A172 (cell line): Measurements from ENCODE around the gene RAPGEF4. TPM values are rescaled to one million over a fixed set of nuclear protein-coding genes. Genes with fewer than 3 reads are reported as not detected.
A peak's percentile ranks its signal among the peaks of the same experiment; 100 is the strongest.

ENCODE experiments used
- DNase-seq: peaks from one replicate; pipeline ENCODE4 v3.0.0-alpha.2; 2015; ENCODE audit warnings: low spot score
- total RNA-seq: library from RNA; depleted of rRNA; stranded (reverse); fragments of >200 nt; shearing (Covaris generic); gene quantifications from 2 replicates; pipeline ENCODE4 v1.2.3, GENCODE V29; 2014

The RAPGEF4 gene
- total RNA-seq, 1 experiment from 2014 or later, result not detected

DNA sequence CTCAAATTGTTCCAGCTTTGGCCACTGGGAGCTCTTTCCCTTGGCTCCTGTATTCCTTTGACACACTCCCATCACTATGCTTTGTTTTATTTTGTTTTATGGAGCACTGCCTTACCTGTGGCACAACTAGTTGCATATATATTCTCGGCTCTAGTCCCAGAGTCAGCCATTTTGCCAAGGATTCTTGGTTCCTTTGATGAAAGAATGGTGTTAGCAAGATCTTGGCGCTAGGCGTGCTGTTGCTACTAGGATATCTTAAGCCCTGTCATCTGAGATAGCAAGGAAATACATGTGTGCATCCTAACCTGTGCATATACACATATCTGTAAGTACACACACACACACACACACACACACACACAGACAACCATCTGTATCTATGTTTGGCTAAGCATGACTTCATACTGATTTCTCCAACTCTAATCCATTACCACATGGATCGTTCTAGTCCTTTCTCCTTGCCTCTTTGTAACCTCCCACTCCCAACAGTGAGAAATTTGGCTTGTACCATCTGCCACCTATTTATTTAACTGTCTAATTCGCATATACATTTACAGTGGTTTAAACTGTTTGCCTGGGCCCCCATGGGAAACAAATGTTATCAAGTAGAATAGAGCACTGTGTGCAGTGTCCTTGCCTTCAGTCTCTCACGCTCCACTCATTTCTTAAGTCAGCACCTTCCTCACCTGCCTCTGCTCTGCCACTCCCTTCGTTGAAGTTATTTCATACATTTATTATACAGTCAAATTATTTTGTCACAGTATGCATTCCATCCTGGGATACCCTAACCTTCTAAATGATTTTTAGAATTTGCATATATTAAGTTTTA is 202.5 kb downstream of the RAPGEF4 start:
- no peak for DNase-seq

DNA sequence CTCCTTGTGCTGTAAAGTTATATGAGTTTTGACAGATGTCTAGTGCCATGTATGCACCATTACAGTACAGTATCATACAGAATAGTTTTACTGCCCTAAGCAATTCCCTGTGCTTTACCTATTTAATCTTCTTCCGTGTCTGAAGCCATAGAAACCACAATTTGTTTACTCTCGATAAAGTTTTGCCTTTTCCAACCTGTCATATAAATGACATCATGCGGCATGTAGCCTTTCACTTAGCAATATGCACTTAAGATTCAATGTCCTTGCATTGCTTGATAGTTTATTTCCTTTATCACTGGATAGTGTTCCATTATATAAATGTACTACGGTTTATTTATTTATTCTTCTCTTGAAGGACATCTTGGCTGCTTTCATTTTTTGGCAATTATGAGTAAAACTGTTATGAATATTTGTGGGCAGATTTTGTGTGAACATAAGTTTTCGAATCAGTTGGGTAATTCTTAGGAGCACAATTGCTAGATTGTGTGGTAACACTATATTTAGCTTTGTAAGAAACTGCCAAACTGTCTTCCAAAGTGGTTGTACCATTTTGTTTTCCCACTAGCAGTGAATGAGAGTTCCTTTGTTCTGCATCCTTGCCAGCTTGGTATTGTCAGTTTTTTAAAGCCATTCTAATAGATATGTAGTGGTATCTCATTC is 203.2 kb downstream of the RAPGEF4 start:
- no peak for DNase-seq

DNA sequence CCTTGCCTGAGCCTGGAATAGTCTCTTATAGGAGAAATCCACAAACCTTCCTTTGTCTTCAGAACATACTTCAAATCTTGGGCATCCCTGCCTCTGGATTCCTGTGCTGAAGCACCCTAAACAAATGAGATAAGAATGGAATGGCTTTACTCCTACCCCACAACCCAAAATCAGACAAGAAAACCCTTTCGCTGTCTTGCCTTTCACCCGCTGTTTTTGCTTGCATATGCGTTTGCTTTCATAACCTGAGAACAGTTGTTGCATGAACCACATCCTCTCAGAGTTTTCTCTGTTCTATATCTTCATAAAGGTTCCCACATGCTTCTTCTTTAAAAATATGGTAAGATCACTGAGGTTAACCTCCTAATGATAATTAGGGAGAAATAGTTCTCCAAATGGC is 207.9 kb downstream of the RAPGEF4 start:
- DNase-seq, result no peak

DNA sequence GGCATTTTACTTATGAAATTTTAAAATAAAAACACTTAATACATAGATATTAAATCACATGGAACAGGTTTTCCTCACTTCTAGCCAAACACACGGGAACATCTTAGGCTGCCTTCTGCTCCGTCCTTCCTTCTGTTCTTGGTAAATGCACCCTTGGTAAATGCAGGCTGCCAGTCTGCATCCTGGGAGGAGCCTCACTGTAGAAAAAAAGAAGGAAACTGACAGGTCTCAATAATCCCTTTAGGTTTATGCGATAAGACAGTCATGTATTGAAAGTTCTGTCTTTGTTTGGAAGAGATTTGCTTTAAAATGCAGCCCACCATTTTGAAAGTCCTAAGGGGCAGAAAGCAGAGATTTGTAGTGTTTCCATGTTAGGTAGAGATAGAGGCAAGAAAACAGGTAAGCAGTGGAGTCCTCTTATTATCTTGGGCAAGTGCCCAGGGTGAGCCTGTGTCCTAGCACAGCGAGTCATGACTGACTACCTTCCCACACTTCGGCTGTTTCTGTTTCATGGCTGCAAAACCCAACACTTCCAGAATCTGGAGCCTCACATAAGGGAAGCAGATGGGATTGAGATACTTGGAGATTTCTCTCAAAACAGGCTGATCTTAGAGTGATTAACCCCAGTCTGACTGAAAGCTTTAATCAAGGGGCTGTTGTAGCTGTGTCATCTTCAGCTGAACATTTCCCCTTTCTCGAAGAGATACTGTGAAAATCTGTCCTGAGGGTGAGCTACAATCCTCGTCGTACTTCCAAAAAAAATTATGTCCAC is 208.6 kb downstream of the RAPGEF4 start:
- no peak for DNase-seq

DNA sequence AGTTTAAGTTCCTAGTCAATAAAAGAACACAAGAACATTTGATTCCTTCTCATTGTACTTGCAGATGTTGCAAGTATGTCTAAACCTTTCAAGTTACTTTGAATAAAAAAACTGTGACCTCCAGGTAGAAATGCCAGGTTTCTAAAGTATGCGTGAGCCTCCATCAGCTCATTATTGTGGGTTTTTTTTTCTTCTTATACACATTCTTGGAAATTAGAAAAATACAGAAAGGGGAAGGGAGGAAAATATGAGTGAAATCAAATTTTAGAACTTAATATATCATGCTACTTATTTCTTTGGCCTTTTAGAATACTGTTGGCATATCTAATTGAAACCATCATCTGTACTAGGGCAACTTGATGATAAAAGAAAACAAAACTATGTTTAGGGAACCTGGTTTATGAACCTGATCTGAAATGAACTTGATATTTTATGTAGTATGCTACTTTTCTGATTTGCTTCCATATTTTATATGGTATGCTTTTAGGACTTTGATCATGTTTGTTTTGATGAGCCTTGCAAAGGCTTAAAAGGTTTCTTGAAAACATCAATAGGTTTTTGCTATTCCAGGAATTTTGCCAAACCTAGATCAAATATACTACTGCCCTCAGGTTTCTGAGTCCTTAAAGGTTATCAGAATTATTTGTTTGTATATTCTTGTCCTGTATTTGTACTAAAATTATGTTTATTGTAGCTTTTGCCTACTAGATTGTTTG is 209.3 kb downstream of the RAPGEF4 start:
- no peak for DNase-seq

DNA sequence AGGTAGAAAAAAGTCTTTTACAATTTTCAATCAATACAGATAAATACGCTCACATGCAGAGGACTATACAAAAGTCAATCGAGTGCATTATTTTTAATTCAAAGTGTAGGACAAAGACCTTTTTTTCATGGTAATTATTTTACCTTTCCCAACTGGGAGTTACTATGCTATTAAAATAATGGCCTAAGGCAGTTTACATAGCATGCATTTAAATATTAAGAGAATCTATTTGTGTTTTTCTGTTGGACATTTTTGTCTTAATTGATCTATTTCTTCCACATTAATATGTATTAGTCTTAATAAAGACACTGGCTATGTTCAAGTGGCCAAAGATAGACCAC is 209.8 kb downstream of the RAPGEF4 start:
- DNase-seq, result no peak

DNA sequence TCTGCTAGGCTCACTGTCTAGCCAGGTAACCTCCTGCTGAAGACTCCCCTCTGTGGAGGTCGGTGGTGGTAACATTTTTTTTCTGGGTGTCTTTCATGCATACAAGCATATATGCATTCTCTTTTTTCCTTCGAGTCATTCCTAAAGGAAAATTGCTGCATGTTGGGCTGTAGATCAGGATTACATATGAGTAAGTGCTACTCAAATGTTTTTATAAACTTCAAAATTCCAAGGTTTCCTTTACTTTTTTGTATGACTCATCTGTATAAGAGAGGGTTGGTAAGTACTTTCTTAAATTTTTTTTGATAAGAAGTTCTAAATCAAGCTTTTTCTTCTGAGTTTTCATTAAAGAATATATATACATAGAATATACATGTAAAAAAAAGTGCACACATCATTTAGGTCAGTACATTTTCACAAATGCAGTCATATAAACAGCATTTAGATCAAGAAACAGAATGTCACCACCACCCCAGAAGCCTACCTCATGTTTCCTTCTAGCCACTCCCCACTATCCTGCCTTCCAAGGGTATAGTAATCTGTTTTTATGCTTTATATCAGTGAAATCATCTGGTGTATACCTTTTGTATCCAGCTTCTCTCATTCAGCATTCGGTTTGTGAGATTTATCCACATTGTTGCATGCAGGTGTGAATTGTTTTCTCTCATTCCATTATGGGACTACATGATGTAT is 212.0 kb downstream of the RAPGEF4 start:
- no peak for DNase-seq

DNA sequence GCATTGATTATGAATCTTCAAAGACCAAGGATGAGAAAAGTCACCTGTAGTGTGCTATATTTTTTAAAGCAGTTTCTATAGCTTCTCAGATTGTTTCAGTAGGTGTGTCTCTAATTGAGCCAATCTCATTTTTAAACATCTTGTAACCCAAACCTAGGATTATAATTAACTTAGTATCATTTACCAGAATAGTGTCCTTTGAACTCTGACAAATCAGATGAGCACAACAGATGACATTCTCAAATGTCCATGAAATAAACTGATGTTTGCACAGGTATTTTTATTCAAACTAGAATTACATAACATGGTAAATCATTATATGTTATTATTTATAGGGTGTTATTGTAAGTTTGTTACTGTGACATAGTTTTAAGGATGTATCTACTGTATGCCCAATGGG is 213.9 kb downstream of the RAPGEF4 start:
- no peak for DNase-seq

DNA sequence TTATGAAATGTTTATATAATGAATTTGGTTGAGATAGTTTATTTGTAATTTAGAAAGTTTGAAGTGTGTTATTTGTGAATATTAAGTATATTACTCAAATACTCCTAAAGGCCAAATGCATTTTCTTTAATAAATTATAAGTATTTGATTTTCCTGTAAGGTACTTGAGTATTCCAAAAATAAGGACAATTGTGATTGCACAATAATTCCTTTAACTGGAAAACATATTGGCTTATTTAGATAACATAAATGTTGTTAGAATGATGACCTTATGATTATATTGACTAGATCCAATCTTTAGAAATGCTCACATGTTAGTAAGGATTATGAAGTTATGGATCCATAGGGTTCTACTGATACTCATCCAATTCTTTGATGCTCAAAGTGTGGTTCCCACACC is 214.9 kb downstream of the RAPGEF4 start:
- no peak for DNase-seq

DNA sequence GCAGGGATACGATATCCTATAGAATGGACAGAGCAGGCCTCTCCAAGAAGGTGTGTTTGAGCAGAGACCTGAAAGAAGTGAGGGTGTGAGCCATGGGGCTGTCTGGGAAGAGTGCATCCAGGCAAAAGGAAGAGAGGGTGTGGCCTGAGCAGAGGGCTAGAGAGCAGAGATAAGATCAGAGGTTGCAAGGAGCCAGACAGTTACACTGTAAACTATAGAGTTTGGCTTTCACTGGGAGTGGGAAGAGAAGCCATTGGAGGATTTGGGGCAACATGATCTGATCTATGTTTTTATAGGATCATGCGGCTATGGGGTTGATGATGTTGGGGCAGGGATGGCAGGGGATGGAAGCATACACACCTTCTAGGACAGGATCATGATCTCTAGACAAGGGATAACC is 215.9 kb downstream of the RAPGEF4 start:
- no peak for DNase-seq

DNA sequence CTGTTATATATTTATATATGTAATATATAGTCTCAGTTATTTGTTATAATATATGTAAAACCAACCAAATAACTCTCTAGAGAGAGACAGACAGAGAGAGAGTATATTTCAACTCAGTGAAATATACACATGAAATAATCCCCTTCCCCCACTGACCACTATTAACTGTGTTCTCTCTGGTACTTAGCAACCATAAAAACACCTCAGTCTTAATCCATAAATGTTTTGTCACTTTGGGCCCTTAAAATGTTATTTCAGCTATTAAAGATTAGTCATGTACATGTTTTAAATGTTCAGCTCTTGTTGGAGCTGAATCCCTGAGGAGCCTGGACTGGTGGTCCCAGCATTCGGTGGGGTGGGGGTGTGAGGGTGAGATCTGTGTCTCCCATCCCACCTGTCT is 217.8 kb downstream of the RAPGEF4 start:
- DNase-seq, result no peak

DNA sequence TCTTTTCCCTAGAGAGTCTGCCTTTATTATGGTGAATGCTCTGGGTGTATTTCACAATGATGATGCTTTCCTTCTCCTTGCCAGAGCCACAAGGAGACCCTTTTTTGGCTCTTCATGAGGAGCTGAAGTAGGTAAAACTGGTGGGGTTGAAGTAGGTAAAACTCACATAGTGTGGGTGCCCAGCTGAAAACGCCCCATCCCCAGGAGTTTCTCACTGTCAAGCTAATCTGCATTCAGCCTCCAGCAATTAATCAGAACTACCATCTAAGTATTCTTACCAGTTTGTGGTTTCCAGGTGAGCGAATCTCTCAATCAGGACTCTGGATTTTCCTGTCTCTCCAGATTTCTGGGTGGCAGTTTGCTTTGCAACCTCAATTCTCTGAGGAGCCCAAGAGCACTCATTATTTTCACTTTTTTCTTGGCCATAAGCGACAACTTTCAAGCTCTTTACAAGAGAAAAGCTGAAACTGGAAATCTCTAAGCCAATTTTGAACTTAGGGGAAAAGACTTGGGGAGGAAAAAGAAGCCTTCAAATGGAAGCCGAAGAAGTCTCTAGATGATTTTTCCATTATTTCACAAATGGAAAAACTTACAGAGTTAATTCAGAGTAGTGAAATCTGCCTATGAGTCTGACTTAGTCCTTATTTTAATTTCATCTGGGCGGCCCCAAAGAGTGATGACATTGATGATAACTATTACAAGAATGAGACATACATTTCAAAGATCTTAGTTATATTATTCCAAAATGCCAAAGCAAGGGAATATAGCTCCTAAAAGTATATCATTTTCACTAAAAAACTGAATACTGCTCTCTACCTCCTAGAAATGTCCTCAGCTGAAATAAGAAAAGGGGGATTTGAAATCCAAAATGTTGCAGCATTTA is 218.6 kb downstream of the RAPGEF4 start:
- no peak for DNase-seq

DNA sequence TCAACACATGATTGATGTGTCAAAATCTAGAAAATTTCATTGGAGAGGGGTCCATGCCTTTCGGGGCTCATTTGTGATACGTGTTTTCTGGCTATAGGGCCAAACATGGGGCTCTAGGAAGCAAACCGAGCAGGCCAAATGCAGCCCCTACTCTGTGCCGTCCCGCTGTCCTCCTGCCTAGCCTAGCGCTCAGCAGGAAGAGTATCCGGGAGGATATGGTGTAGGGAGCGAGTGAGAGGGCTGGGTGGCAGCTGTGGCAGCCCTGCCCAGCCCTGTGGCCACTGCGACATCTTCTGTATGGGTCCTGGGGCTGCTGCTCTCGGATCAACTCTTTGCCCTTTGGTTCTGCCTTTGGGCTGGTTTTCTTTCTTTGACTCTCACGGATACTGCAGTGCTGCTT is 219.9 kb downstream of the RAPGEF4 start:
- no peak for DNase-seq

DNA sequence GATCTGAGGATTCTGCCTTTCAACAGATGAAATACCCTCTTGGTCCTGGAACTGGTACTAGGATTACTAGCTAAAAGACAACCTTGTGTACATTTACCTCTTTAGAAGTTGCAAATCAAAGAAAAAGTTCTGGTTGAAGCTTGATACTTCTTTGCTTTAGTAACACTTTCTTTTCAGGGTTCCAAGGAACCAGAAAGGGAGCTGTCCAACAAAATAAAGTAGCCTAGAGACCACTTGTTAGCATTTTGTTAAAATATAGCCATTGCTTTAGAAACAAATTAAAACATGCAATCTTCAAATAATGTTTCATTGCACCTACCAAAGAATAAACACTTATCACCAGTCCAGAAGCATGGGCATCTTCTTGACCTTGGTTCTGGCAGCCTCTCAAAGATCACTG is 222.1 kb downstream of the RAPGEF4 start:
- DNase-seq, result no peak

DNA sequence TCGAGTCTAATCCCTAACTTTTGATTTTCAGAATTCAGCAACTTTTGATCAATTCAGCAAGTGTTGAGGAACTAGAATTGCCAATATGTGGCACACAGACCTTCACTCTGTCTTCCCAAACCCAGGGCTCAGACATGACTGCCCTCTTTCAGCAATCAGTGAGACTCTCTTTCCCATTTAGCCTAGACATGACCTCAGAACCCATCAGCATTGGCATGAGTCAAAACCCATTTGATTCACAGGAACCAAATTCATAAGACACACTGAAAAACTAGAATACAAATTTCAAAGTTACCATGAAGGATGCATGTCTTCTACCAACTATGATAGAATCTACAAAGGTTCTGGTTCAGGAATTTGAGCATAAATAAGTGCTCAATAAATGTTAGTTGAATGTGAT is 226.4 kb downstream of the RAPGEF4 start:
- no peak for DNase-seq

DNA sequence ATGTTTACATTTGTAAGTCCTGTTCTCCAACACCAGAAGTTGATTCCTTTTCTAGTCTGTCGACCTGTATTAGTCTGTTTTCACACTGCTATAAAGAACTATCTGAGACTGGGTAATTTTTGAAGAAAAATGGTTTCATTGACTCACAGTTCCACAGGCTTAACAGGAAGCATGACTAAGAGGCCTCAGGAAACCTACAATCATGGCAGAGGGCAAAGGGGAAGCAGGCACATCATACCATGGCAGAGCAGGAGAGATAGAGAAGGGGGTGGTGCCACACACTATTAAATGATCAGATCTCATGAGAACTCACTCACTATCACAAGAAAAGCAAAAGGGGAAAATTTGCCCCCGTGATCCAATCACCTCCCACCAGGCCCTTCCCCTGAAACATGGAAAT is 227.2 kb downstream of the RAPGEF4 start:
- DNase-seq, result peak; percentile 74

DNA sequence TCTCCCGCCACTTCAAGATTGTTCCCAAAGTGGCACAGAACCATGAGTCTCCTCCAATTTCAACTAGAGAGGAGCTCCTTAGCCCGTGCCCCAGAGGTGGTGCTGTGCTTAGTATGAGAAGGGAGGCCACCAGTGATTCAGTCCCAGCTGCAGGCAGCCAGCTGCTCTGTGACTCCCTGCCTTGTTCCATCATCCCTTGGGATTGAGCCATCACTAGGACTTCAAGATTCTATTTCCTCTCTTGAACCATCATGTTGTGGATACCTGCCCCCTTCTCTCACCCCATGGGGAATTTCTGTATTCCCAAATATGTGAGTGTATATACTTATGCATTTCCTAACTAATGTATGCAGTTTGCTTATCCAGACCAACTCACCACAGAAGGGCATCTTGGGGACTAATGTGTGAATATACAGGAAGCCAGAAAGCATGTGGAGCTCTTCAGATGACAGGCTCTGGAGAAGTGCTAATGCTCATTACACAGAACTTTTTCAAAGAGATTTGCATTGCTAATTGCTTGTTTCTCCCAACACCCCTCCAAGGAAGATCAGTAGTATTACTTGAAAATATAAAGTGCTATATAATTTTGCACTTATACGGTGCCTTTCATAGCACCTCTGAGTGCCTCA is 229.0 kb downstream of the RAPGEF4 start:
- DNase-seq, result no peak

DNA sequence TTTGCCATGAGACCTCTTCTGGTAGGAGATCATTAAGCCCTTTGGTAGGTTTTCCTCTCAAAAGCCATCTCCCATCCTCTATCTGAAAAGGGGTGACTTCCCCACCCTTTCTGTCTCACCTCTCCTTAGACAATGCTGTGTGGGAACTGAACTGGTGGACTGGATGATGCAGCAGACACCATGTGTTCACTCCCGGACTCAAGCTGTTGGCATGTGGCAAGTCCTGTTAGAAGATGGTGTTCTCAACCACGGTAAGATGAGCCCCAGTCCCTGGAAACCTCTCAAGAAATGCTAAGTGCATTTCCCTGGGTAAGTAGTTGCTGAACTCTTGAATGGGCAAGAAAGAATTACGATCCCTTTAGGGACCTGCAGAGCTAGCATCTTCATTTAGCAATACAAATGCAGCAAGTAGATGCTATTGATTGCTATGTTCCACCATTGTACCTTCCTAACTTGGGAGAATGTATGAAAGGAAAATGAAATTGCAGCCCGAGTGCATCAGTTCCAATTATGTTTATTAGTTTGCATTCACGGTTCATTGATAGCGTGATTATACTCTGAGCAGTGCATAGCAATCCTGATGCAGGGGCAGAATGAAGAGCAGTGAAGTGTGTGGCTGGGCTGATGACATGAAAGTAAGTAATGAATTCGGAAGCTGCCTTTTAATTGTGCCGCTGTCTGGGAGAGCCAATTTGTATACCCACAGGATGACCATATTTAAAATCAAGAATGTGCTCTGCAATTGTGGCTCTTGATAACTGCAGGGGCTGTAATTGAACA is 230.0 kb downstream of the RAPGEF4 start:
- DNase-seq, result no peak
